ENCODE data around the gene KIAA1671. TPM values are rescaled to one million over a fixed set of nuclear protein-coding genes. Genes with fewer than 3 reads are reported as not detected.

The KIAA1671 gene
- polyA plus RNA-seq, 1 of the 3 experiments (the other 2 are of a cell fraction), result 7.4 TPM

DNA sequence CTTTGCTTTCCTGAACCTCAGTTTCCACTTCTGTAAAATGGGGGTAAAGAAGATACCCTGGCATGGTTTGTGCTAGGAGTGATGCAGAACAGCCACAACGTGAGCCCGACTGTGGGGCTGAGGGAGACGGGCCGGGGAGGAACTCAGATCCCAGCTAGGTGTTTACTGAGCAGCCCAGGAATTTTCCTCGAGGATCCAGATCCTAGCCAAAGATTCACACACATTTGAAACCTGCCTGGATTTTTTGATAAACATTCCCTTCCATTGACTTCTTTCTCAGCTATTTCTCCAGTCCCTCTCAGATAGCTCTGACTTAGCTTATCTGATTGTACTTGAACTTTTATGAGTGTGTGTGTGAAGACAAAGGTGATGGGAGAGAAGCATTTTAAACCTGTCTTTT lies 98.0 kb downstream of the KIAA1671 start (continued):
- no peak for TF ChIP-seq ZBTB33 (IDR thresholded peaks at IDR 0.05; ENCODE audit: borderline replicate concordance, low read depth)
- no peak for TF ChIP-seq SMC3 (IDR thresholded peaks at IDR 0.05; ENCODE audit: low read depth, low read length)
- no peak for TF ChIP-seq TAF1 (IDR thresholded peaks at IDR 0.05; ENCODE audit: borderline replicate concordance, low read depth, low read length)
- TF ChIP-seq TEAD4 (IDR thresholded peaks at IDR 0.05; ENCODE audit: borderline replicate concordance, insufficient read depth), result no peak

- Histone ChIP-seq H3K27me3 (ENCODE audit: insufficient read depth) (no peaks in the 10 kb centered on the region), H3K4me3 (ENCODE audit: low read depth in 2 of 2, low read length in 1 of 2) (no peak overlapping the region; a peak in 1 of 4 replicates), H3F3A (replicated peaks; ENCODE audit: insufficient read depth) (peaks cover 3% of the 10 kb centered on the region), H3K4me2 (no peak overlapping the region), H3K79me2 (ENCODE audit: insufficient read depth) (no peaks in the 10 kb centered on the region), H3K9me2 (no peaks in the 10 kb centered on the region), H3K4me1 (ENCODE audit: control insufficient read depth in 1 of 2, insufficient read depth in 2 of 2, low read depth in 1 of 2, low read length in 1 of 2) (peaks cover 0 to 19% of the 10 kb centered on the region in 2 experiments; a peak in 1 of 4 replicates), H3K9me3 (no peaks in the 10 kb centered on the region), H2AFZ (ENCODE audit: low read depth) (no peak overlapping the region), H3K27ac (ENCODE audit: low read depth in 2 of 2, low read length in 1 of 2) (no peak overlapping the region), H3K9ac (no peak overlapping the region), H4K20me1 (ENCODE audit: insufficient read depth) (peaks cover 3% of the 10 kb centered on the region; the same call in 1 of the 2 replicates), H3K36me3 (replicated peaks in 1 of 2; ENCODE audit: control insufficient read depth in 1 of 2, insufficient read depth in 2 of 2, low read length in 1 of 2) (peaks cover 12 to 22% of the 10 kb centered on the region in 2 experiments)
- CTCF ChIA-PET, result interaction anchor here (0.5 to 17.2 kb wide), 8 partner anchors 17 to 725 kb away, joined by 3 to 513 read pairs (median 4); partner anchors contain the start of genes KIAA1671 and LHFPL7
- POLR2A ChIA-PET, result no interaction called here
- DNase-seq, result peak; percentile 53
- TF ChIP-seq REST (IDR thresholded peaks at IDR 0.05; ENCODE audit: low read depth, low read length), result no peak
- TF ChIP-seq ELF1 (IDR thresholded peaks at IDR 0.05), result no peak
- TF ChIP-seq, protein P1, sequence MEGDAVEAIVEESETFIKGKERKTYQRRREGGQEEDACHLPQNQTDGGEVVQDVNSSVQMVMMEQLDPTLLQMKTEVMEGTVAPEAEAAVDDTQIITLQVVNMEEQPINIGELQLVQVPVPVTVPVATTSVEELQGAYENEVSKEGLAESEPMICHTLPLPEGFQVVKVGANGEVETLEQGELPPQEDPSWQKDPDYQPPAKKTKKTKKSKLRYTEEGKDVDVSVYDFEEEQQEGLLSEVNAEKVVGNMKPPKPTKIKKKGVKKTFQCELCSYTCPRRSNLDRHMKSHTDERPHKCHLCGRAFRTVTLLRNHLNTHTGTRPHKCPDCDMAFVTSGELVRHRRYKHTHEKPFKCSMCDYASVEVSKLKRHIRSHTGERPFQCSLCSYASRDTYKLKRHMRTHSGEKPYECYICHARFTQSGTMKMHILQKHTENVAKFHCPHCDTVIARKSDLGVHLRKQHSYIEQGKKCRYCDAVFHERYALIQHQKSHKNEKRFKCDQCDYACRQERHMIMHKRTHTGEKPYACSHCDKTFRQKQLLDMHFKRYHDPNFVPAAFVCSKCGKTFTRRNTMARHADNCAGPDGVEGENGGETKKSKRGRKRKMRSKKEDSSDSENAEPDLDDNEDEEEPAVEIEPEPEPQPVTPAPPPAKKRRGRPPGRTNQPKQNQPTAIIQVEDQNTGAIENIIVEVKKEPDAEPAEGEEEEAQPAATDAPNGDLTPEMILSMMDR (IDR thresholded peaks at IDR 0.05), result peak; percentile 58
- TF ChIP-seq SIN3A (IDR thresholded peaks at IDR 0.05; ENCODE audit: borderline replicate concordance, low read depth, low read length), result no peak
- TF ChIP-seq TAF1 (IDR thresholded peaks at IDR 0.05; ENCODE audit: borderline replicate concordance, low read depth, low read length), result no peak
- whole genome bisulfite sequencing (ENCODE audit: low lambda C conversion rate), result 90% methylated on average over 2 of the region's 2 CpGs
Observed at GRCh38 chr22:25051073-25051472, 98.6 kb downstream of the KIAA1671 start.
